HEK293T (cell line): ENCODE measurements around the gene MYO15B.

ENCODE experiments used
- CTCF ChIA-PET: fragments of 350-600 bp; formaldehyde crosslinking; extraction: SDS; loops from one replicate; lab custom pipeline; 2021; ENCODE audit warnings: antibody characterized with exemption, inconsistent platforms; lab: Yijun Ruan, JAX
- POLR2A ChIA-PET: fragments of 350-600 bp; formaldehyde crosslinking; extraction: SDS; loops from one replicate; lab custom pipeline; 2020; ENCODE audit warnings: antibody characterized with exemption, inconsistent platforms; lab: Yijun Ruan, JAX
- DNase-seq: peaks from one replicate; pipeline ENCODE4 v3.0.0; 2012; ENCODE audit warnings: mixed read lengths; ENCODE audit errors: extremely low spot score
- ARNT ChIP-seq: fragments of 450-650 bp; IDR thresholded peaks from 2 replicates; pipeline ENCODE4 v1.6.1; 2017; ENCODE audit warnings: mild to moderate bottlenecking
- BHLHE40 ChIP-seq: fragments of 450-650 bp; IDR thresholded peaks from 2 replicates; pipeline ENCODE4 v1.6.1; 2016; ENCODE audit warnings: mild to moderate bottlenecking, moderate library complexity, borderline replicate concordance
- CTBP1 ChIP-seq: fragments of 450-650 bp; IDR thresholded peaks from 2 replicates; pipeline ENCODE4 v1.6.1; 2016; ENCODE audit warnings: borderline replicate concordance
- ELF4 ChIP-seq: fragments of 450-650 bp; IDR thresholded peaks from 2 replicates; pipeline ENCODE4 v1.6.1; 2017; ENCODE audit warnings: antibody characterized with exemption
- FOXA1 ChIP-seq: fragments of 450-650 bp; IDR thresholded peaks from 2 replicates; pipeline ENCODE4 v1.6.1; 2016; ENCODE audit warnings: mild to moderate bottlenecking
- FOXK2 ChIP-seq: fragments of 450-650 bp; IDR thresholded peaks from 2 replicates; pipeline ENCODE4 v1.6.1; 2016; ENCODE audit warnings: mild to moderate bottlenecking
- FOXM1 ChIP-seq: fragments of 450-650 bp; IDR thresholded peaks from 2 replicates; pipeline ENCODE4 v1.6.1; 2017; ENCODE audit warnings: mild to moderate bottlenecking, borderline replicate concordance
- HDGF ChIP-seq: fragments of 450-650 bp; IDR thresholded peaks from 2 replicates; pipeline ENCODE4 v1.6.1; 2017; ENCODE audit warnings: antibody characterized with exemption, borderline replicate concordance
- L3MBTL2 ChIP-seq: fragments of 450-650 bp; conservative IDR thresholded peaks from 2 replicates; pipeline ENCODE4 v1.6.1; 2016; ENCODE audit warnings: mild to moderate bottlenecking
- LEF1 ChIP-seq: fragments of 450-650 bp; IDR thresholded peaks from 2 replicates; pipeline ENCODE4 v1.6.1; 2017; ENCODE audit warnings: mild to moderate bottlenecking, borderline replicate concordance
- NFRKB ChIP-seq: fragments of 450-650 bp; IDR thresholded peaks from 2 replicates; pipeline ENCODE4 v1.6.1; 2016; ENCODE audit warnings: mild to moderate bottlenecking, moderate library complexity
- PKNOX1 ChIP-seq: fragments of 450-650 bp; IDR thresholded peaks from 2 replicates; pipeline ENCODE4 v1.6.1; 2016
- SP1 ChIP-seq: fragments of 450-650 bp; IDR thresholded peaks from 2 replicates; pipeline ENCODE4 v1.6.1; 2017
- SUZ12 ChIP-seq: fragments of 450-650 bp; IDR thresholded peaks from 2 replicates; pipeline ENCODE4 v1.6.1; 2016; ENCODE audit warnings: mild to moderate bottlenecking
- TARDBP ChIP-seq: fragments of 450-650 bp; IDR thresholded peaks from 2 replicates; pipeline ENCODE4 v1.6.1; 2016
- ZNF384 ChIP-seq: fragments of 450-650 bp; IDR thresholded peaks from 2 replicates; pipeline ENCODE4 v1.6.1; 2016

Gene MYO15B

GRCh38 chr17:75631353-75631752 is 43.8 kb downstream of the MYO15B start:
- ChIA-PET CTCF (no interaction called here), POLR2A (no interaction called here)
- no peak for DNase-seq
- no peak for TF ChIP-seq BHLHE40
- TF ChIP-seq LEF1, result no peak
- TF ChIP-seq ZNF384, result no peak
- no peak for TF ChIP-seq CTBP1
- TF ChIP-seq PKNOX1, result no peak
- no peak for TF ChIP-seq SUZ12
- no peak for TF ChIP-seq ELF4

- DNase-seq, result no peak
- no peak for TF ChIP-seq CTBP1
- no peak for TF ChIP-seq BHLHE40
- no peak for TF ChIP-seq HDGF
- TF ChIP-seq LEF1, result no peak
- no peak for TF ChIP-seq NFRKB
- TF ChIP-seq FOXM1, result no peak
- no peak for TF ChIP-seq L3MBTL2
- no peak for TF ChIP-seq SUZ12
- ChIA-PET CTCF (interaction anchor here (0.7 to 3.4 kb wide), 18 partner anchors 10 to 202 kb away, joined by 3 to 93 read pairs (median 10); a partner anchor contains a TSS), POLR2A (interaction anchor here (1.1 to 2.0 kb wide), 3 partner anchors 20 to 147 kb away, joined by 5 to 8 read pairs (median 6); a partner anchor contains a TSS)
These were observed 44.8 kb downstream of the MYO15B start for GRCh38 chr17:75632428-75632827.

GRCh38 chr17:75632863-75633485 is 45.4 kb downstream of the MYO15B start, which contains the start of gene SMIM5:
Gene SMIM5 (plus strand): TSS chr17:75633434. CDS start chr17:75640202, 6,768 bp downstream.
- ChIA-PET CTCF (interaction anchor here (0.5 to 3.4 kb wide), 26 partner anchors 7 to 1592 kb away, joined by 3 to 93 read pairs (median 6); a partner anchor contains a TSS), POLR2A (interaction anchor here (1.0 to 2.0 kb wide), 6 partner anchors 14 to 147 kb away, joined by 3 to 8 read pairs (median 6); partner anchors contain the start of genes RECQL5 and SAP30BP)
- TF ChIP-seq BHLHE40 (no peak), CTBP1 (no peak), ARNT (no peak), ZNF384 (no peak), PKNOX1 (no peak), SUZ12 (no peak), ELF4 (no peak), L3MBTL2 (no peak), FOXA1 (no peak)
- DNase-seq, result peak; percentile 91

- peak; percentile 93 for DNase-seq
- no peak for TF ChIP-seq LEF1
- no peak for TF ChIP-seq ARNT
- no peak; the same call in 1 of the 2 replicates for TF ChIP-seq L3MBTL2
- TF ChIP-seq PKNOX1, result no peak; the same call in 1 of the 2 replicates
- no peak for TF ChIP-seq ELF4
- no peak for TF ChIP-seq FOXK2
- TF ChIP-seq ZNF384, result no peak
- no peak for TF ChIP-seq TARDBP
- no peak for TF ChIP-seq BHLHE40
- TF ChIP-seq NFRKB, result no peak
- TF ChIP-seq FOXM1, result no peak
- TF ChIP-seq SP1, result no peak
- TF ChIP-seq SUZ12, result no peak
- no peak for TF ChIP-seq HDGF
- TF ChIP-seq CTBP1, result no peak
- no peak for TF ChIP-seq FOXA1
- ChIA-PET CTCF (interaction anchor here (0.5 to 3.4 kb wide), 24 partner anchors 8 to 1591 kb away, joined by 3 to 93 read pairs (median 6); a partner anchor contains a TSS), POLR2A (interaction anchor here (1.0 to 2.0 kb wide), 6 partner anchors 15 to 146 kb away, joined by 3 to 8 read pairs (median 6); partner anchors contain the start of genes RECQL5 and SAP30BP)
These were observed 46.1 kb downstream of the MYO15B start for GRCh38 chr17:75633486-75634375.

GRCh38 chr17:75634376-75634740 is 46.8 kb downstream of the MYO15B start:
- POLR2A ChIA-PET, result interaction anchor here (1.0 to 2.0 kb wide), 4 partner anchors 16 to 32 kb away, joined by 3 to 8 read pairs (median 5); partner anchors contain the start of genes RECQL5 and SAP30BP
- CTCF ChIA-PET, result interaction anchor here (0.7 to 3.4 kb wide), 13 partner anchors 9 to 149 kb away, joined by 3 to 93 read pairs (median 12); a partner anchor contains a TSS
- no peak for DNase-seq
- TF ChIP-seq PKNOX1 (no peak), TARDBP (no peak), ZNF384 (no peak), FOXA1 (no peak), L3MBTL2 (no peak), CTBP1 (no peak), LEF1 (no peak), HDGF (no peak), FOXK2 (no peak), SP1 (no peak), SUZ12 (no peak), NFRKB (no peak), FOXM1 (no peak), ARNT (no peak)
